Dendritic cell treated with granulocyte-macrophage colony-stimulating factor and Interleukin-4, amounts not matched to agents 40 ng/mL and 50 ng/mL, for 4 days (primary cell): ENCODE measurements around the gene MALL.
"Not testable (repeated sequence)": the region's sequence is repeated elsewhere in the genome, so short reads cannot be mapped to it uniquely, and the experiment has no call there.

Source experiments
- H3K27ac Mint-ChIP-seq: one replicate; pipeline ENCODE4 v1.8.0; 2022; ENCODE audit warnings: mild to moderate bottlenecking, mixed read lengths
- H3K27me3 Mint-ChIP-seq: one replicate; pipeline ENCODE4 v1.8.0; 2022; ENCODE audit warnings: mild to moderate bottlenecking, mixed read lengths
- H3K36me3 Mint-ChIP-seq: one replicate; pipeline ENCODE4 v1.8.0; 2022; ENCODE audit warnings: low read depth, mixed read lengths
- H3K4me1 Mint-ChIP-seq: one replicate; pipeline ENCODE4 v1.8.0; 2022; ENCODE audit warnings: low read depth, mixed read lengths
- H3K4me3 Mint-ChIP-seq: one replicate; pipeline ENCODE4 v1.8.0; 2022; ENCODE audit warnings: mild to moderate bottlenecking, moderate library complexity, mixed read lengths
- H3K9me3 Mint-ChIP-seq: one replicate; pipeline ENCODE4 v1.8.0; 2022; ENCODE audit warnings: mixed read lengths
- intact Hi-C: fragments of 100-400 bp; cut with micrococcal nuclease; formaldehyde crosslinking; loops from one replicate; pipeline ENCODE4 v1.15.0; 2022

Gene MALL

GRCh38 chr2:110115291-110116032 lies at the start of gene MALL:
Gene MALL (minus strand): TSS chr2:110115822. CDS start chr2:110115792, 30 bp downstream.
- Mint-ChIP-seq H3K9me3 (no peaks in the 10 kb centered on the region), H3K4me1 (peaks cover 6% of the 10 kb centered on the region), H3K27ac (no peak within 1 kb of the TSS), H3K4me3 (no peak within 1 kb of the TSS), H3K27me3 (peaks cover 62% of the 10 kb centered on the region), H3K36me3 (no peaks in the 10 kb centered on the region)
- intact Hi-C loops: no loop called here

DNA sequence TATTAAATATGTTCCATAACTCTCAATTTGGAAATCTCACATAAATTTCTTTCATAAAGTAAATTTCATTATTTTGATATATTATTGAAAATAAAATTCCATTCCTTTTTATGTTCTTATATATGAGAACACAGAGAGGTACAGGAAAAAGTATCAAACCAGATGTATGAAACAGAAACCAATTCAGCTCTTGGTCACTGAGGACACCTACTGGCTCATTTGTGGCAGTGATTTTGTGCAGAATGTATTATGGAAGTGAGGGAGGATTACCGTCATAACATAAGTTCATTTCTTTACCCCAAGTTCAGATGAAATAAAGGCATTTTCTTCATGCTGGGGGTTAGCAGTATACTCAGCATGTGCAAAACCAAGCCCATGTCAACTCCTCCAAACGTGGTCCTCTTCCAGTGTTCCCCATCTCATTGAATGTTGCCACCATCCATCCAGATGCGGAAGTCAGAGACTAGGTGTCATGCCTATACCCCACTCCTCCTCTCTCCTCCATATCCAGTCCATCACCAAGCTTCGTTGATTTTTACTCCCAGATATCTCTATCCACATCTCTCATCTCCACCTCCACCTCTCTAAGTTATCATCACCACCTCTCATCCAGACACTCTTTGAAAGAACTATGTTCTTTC lies 41.7 kb upstream of the MALL start:
- Mint-ChIP-seq H3K9me3 (peaks cover 14% of the 10 kb centered on the region), H3K4me3 (no peak overlapping the region), H3K27me3 (peaks cover 3% of the 10 kb centered on the region), H3K4me1 (peaks cover 4% of the 10 kb centered on the region), H3K27ac (no peak overlapping the region), H3K36me3 (no peaks in the 10 kb centered on the region)
- intact Hi-C loops: no loop called here

DNA sequence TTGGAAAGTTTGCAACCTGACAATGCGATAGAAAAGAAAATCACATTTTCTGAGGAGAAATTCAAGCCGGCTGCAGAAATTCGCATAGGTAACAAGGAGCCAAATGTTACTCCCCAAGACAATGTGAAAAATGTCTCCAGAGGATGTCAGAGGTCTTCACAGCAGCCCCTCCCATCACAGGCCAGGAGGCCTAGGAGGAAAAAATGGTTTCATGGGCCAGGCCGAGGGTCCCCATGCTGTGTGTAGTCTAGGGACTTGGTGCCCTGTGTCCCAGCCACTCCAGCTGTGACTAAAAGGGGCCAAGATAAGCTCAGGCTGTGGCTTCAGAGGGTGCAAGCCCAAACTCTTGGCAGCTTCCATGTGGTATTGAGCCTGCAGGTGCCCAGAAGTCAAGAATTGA lies 39.2 kb upstream of the MALL start:
- H3K27me3 Mint-ChIP-seq, H3K36me3 Mint-ChIP-seq, H3K4me1 Mint-ChIP-seq, H3K27ac Mint-ChIP-seq, intact Hi-C loops, H3K4me3 Mint-ChIP-seq: not testable (repeated sequence)
- H3K9me3 Mint-ChIP-seq: peaks cover 14% of the 10 kb centered on the region

- H3K4me3 Mint-ChIP-seq, H3K27ac Mint-ChIP-seq, H3K27me3 Mint-ChIP-seq, intact Hi-C loops, H3K36me3 Mint-ChIP-seq, H3K4me1 Mint-ChIP-seq: not testable (repeated sequence)
- peaks cover 14% of the 10 kb centered on the region for H3K9me3 Mint-ChIP-seq
Measured at GRCh38 chr2:110154188-110154587, 38.6 kb upstream of the MALL start.

DNA sequence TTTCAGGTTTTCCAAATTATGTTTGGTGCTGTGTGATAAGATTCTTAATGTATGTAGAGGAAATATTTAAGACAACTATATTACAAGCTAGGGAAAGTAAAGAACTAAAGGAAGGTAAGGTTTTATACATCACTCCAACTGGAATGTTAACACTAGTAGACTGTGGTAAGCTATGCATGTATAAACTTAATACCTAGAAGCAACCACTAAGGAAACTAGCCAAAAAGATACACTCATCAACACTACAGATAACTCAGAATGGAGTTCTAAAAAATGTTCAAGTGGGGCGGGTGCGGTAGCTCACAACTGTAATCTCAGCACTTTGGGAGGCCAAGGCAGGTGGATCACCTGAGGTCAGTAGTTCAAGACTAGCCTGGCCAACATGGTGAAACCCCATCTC lies 37.8 kb upstream of the MALL start:
- no peak overlapping the region for H3K27ac Mint-ChIP-seq
- H3K27me3 Mint-ChIP-seq: peaks cover 3% of the 10 kb centered on the region
- intact Hi-C loops: no loop called here
- H3K4me3 Mint-ChIP-seq: no peak overlapping the region
- peaks cover 9% of the 10 kb centered on the region for H3K4me1 Mint-ChIP-seq
- peaks cover 15% of the 10 kb centered on the region for H3K9me3 Mint-ChIP-seq
- H3K36me3 Mint-ChIP-seq: no peaks in the 10 kb centered on the region

DNA sequence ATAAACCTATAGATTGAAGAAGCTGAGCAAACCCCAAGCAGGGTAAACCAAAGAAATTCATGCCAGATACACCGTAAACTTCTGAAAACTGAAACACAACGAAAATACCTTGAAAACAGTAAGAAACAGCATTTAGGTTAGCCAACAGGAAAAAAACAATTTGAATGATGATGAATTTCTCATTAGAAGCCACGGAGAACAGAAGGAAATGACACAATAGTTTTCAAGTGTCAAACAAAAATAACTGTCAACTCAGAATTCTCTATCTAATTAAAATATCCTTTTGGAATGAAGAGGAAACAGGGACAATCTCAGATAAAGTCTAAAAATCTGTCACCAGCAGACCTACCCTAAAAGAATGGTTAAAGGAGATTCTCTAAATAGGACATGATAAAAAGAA lies 37.3 kb upstream of the MALL start:
- no peak overlapping the region for H3K27ac Mint-ChIP-seq
- H3K9me3 Mint-ChIP-seq: peaks cover 20% of the 10 kb centered on the region
- peaks cover 9% of the 10 kb centered on the region for H3K4me1 Mint-ChIP-seq
- no peak overlapping the region for H3K4me3 Mint-ChIP-seq
- intact Hi-C loops: no loop called here
- H3K27me3 Mint-ChIP-seq: peaks cover 3% of the 10 kb centered on the region
- no peaks in the 10 kb centered on the region for H3K36me3 Mint-ChIP-seq

- Mint-ChIP-seq H3K27ac (no peak overlapping the region), H3K27me3 (no peaks in the 10 kb centered on the region), H3K9me3 (peaks cover 18% of the 10 kb centered on the region), H3K4me3 (no peak overlapping the region), H3K4me1 (peaks cover 5% of the 10 kb centered on the region), H3K36me3 (no peaks in the 10 kb centered on the region)
- intact Hi-C loops: no loop called here
Measured at GRCh38 chr2:110149330-110150220, 34.0 kb upstream of the MALL start.

- Mint-ChIP-seq H3K36me3 (no peaks in the 10 kb centered on the region), H3K27me3 (no peaks in the 10 kb centered on the region), H3K4me1 (peaks cover 5% of the 10 kb centered on the region), H3K9me3 (peaks cover 8% of the 10 kb centered on the region), H3K4me3 (no peak overlapping the region), H3K27ac (no peak overlapping the region)
- intact Hi-C loops: no loop called here
Measured at GRCh38 chr2:110146945-110147332, 31.3 kb upstream of the MALL start.

- no peak overlapping the region for H3K4me3 Mint-ChIP-seq
- intact Hi-C loops: no loop called here
- H3K27me3 Mint-ChIP-seq: no peaks in the 10 kb centered on the region
Measured at GRCh38 chr2:110146183-110146944, 30.7 kb upstream of the MALL start.

DNA sequence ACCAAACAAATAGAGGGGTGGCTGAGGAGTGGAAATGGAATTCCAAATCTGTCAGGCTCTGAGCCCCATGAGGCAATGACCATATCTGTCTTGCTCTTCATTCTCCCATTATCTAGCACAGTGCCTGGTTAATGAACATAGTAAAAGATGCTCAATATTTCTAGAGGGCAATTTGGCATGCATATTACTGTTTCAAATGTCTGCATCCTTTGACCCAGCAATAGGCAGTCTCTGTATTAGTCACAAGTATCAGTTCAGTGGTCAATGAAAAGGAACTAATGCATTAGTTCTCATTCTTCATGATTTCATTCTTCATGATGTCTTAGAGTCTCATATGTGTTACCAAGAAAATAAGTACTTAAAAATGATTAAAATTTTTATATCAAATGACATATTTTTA lies 28.4 kb upstream of the MALL start:
- Mint-ChIP-seq H3K4me1 (no peaks in the 10 kb centered on the region), H3K9me3 (peaks cover 8% of the 10 kb centered on the region), H3K27ac (no peak overlapping the region), H3K4me3 (no peak overlapping the region), H3K27me3 (no peaks in the 10 kb centered on the region), H3K36me3 (no peaks in the 10 kb centered on the region)
- intact Hi-C loops: no loop called here

More at GRCh38 chr2:110146183-110146944, 30.7 kb upstream of the MALL start:
- Mint-ChIP-seq H3K9me3 (peaks cover 8% of the 10 kb centered on the region), H3K36me3 (no peaks in the 10 kb centered on the region), H3K4me1 (peaks cover 5% of the 10 kb centered on the region), H3K27ac (no peak overlapping the region)

- no peaks in the 10 kb centered on the region for H3K27me3 Mint-ChIP-seq
- H3K4me1 Mint-ChIP-seq: no peaks in the 10 kb centered on the region
- H3K4me3 Mint-ChIP-seq: no peak overlapping the region
- H3K27ac Mint-ChIP-seq: no peak overlapping the region
- intact Hi-C loops: no loop called here
- no peaks in the 10 kb centered on the region for H3K36me3 Mint-ChIP-seq
- H3K9me3 Mint-ChIP-seq: no peaks in the 10 kb centered on the region
Measured at GRCh38 chr2:110140401-110140800, 24.8 kb upstream of the MALL start.

DNA sequence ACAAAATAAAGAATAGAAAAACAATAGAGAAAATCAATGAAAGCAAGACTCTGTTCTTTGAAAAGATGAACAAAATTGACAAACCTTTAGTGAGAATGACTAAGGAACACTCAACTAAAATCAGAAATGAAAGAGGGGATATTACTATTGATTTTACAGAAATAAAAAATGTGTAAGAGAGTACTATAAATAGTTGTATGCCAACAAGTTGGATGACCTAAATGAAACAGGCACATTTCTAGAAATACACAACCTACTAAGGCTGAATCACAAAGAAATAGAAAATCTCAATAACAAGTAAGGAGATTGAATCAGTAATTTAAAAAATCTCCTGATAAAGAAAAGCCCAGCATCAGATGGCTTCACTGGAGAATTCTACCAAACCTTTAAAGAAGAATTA lies 18.4 kb upstream of the MALL start:
- intact Hi-C loops: no loop called here
- Mint-ChIP-seq H3K27ac (no peak overlapping the region), H3K36me3 (no peaks in the 10 kb centered on the region), H3K27me3 (no peaks in the 10 kb centered on the region), H3K4me3 (no peak overlapping the region), H3K9me3 (peaks cover 27% of the 10 kb centered on the region), H3K4me1 (no peaks in the 10 kb centered on the region)

DNA sequence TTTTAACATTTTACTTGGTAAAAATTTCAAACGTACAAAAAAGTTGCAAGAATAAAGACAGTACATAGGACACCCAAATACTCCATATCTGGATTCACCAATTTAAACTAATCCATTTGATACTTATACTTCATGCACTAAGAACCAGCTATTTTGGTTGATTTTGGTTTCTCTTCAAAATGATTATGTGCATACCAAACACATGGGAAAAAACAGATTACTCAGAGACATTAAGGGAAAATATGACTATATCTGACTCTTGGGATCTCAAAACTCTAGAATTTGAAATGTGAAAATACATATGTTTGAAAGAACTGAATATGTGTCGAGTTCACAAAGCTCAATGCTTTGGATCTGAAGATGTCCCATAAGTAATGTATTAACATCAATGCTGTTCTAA lies 15.5 kb upstream of the MALL start:
- H3K4me1 Mint-ChIP-seq: no peaks in the 10 kb centered on the region
- H3K36me3 Mint-ChIP-seq: no peaks in the 10 kb centered on the region
- H3K27ac Mint-ChIP-seq: no peak overlapping the region
- H3K27me3 Mint-ChIP-seq: no peaks in the 10 kb centered on the region
- intact Hi-C loops: no loop called here
- H3K4me3 Mint-ChIP-seq: no peak overlapping the region
- peaks cover 27% of the 10 kb centered on the region for H3K9me3 Mint-ChIP-seq
